ENCODE data around the gene QPCT.

Gene QPCT

GRCh38 chr2:37422816-37423215 lies 78.4 kb downstream of the QPCT start:
- no peak overlapping the region for H3K4me3 ChIP-seq (ENCODE audit: low read depth, low read length)
- TF ChIP-seq MAX (IDR thresholded peaks at IDR 0.05; ENCODE audit: low read depth, low read length) (no peak), POLR2A (IDR thresholded peaks at IDR 0.05; ENCODE audit: extremely low read depth, insufficient read length) (no peak), CTCF (IDR thresholded peaks at IDR 0.05; ENCODE audit: low read depth, low read length) (no peak), MYC (IDR thresholded peaks at IDR 0.05; ENCODE audit: low read depth, low read length) (no peak)
- no peak for DNase-seq (ENCODE audit: low read depth)
